ENCODE measurements around the gene COL2A1.

COL2A1 gene

GRCh38 chr12:48029491-48030172, 25.4 kb upstream of the COL2A1 start:
- no peak for DNase-seq

- no peak for DNase-seq
These were observed 24.5 kb upstream of the COL2A1 start for GRCh38 chr12:48028541-48029431.

GRCh38 chr12:48027183-48028002, 23.1 kb upstream of the COL2A1 start:
- DNase-seq: no peak

GRCh38 chr12:48026060-48026827, 22.0 kb upstream of the COL2A1 start:
- no peak for DNase-seq

- DNase-seq: no peak
These were observed 21.0 kb upstream of the COL2A1 start for GRCh38 chr12:48025281-48025680.

GRCh38 chr12:48024735-48025134, 20.5 kb upstream of the COL2A1 start:
- DNase-seq: no peak

GRCh38 chr12:48023386-48023785, 19.1 kb upstream of the COL2A1 start:
- DNase-seq: no peak

- DNase-seq: no peak
These were observed 18.6 kb upstream of the COL2A1 start for GRCh38 chr12:48022676-48023385.

- DNase-seq: no peak
These were observed 17.9 kb upstream of the COL2A1 start for GRCh38 chr12:48022180-48022521.

- no peak for DNase-seq
These were observed 17.4 kb upstream of the COL2A1 start for GRCh38 chr12:48021485-48022179.

GRCh38 chr12:48019639-48020265, 15.5 kb upstream of the COL2A1 start:
- no peak for DNase-seq

GRCh38 chr12:48018618-48018995, 14.3 kb upstream of the COL2A1 start:
- no peak for DNase-seq

GRCh38 chr12:48017921-48018617, 13.8 kb upstream of the COL2A1 start:
- DNase-seq: no peak

GRCh38 chr12:48017496-48017895, 13.2 kb upstream of the COL2A1 start:
- DNase-seq: no peak

GRCh38 chr12:48016373-48017020, 12.2 kb upstream of the COL2A1 start:
- DNase-seq: no peak

- no peak for DNase-seq
These were observed 11.7 kb upstream of the COL2A1 start for GRCh38 chr12:48015954-48016353.

GRCh38 chr12:48015129-48015528, 10.9 kb upstream of the COL2A1 start:
- no peak for DNase-seq

- DNase-seq: no peak
These were observed 9.0 kb upstream of the COL2A1 start for GRCh38 chr12:48013287-48013686.

- no peak for DNase-seq
These were observed 7.8 kb upstream of the COL2A1 start for GRCh38 chr12:48012070-48012469.
